ENCODE data around the gene GFOD1. TPM values are rescaled to one million over a fixed set of nuclear protein-coding genes. Genes with fewer than 3 reads are reported as not detected.

Gene GFOD1
- total and polyA plus RNA-seq, 2 of the 4 experiments (the other 2 are of a cell fraction): 1.8 to 3.4 TPM

DNA sequence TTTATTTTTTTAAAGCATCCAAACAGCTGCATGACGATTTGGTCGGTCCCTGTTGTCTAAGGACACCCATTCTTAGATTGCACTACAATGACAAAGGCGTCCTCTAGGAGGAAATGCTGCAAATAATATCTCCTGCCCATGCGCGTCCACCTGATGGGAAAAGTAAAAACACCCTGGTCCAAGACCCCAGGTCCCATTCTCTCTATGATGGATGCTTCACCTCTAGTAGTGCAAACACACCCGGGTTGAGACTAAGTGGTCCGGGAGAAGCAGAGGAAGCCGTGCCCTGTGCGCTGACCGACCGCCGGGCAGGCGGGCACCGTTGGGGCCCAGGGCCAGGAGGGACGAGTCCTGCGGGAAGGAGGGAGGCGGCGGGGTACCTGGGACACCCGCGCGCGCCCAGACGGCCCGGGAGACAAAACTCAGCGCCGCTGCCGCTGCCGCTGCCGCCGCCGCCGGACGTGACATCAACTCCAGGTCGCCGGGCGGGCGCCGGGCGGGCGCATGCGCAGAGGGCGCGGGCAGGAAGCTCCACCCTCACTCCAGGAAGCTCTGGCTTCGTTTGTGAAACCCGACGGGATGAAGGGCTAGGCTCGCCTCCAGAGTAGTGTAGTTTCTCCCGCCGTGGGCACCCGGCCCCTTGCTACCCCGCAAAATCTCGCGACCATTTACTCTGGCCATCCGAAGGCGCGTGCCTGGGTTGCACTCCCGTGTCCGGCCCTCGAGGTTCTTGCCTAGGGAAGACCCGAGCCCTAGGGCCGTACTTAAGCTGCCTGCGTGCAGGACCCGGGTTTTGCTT lies 159.1 kb downstream of the GFOD1 start, which contains the start of gene TBC1D7 (continued):
- TF ChIP-seq RCOR1 (IDR thresholded peaks at IDR 0.05; ENCODE audit: insufficient replicate concordance, low read length): no peak
- TF ChIP-seq SMC3 (IDR thresholded peaks at IDR 0.05; ENCODE audit: low read depth, low read length): no peak
- no peak for TF ChIP-seq FOS (IDR thresholded peaks at IDR 0.05; ENCODE audit: low read depth, low read length)

DNA sequence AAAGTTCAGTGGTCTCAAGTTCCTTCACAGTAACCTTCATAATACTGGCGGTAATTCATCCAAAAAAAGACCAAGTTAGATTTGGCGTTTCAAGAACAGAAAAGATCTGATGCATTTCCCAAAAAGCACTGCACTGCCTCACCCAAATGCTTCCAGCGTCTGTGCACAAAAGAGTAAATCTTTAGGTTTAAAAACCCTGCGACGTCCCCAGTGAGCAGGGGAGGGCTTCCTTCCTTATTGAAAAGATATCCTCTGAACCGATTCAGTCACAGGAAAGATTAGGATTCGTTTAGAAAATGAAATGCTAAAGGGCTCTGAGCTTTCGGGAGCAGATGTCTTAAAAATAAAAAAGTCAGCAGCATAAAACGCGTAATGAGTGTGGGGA lies 159.7 kb downstream of the GFOD1 start:
- Histone ChIP-seq H3K36me3 (ENCODE audit: control insufficient read depth, insufficient read depth, low read length) (peaks cover 5% of the 10 kb centered on the region), H3K23ac (ENCODE audit: low read depth, low read length) (peak overlapping the region; percentile 94; the same call in 1 of the 2 replicates), H3K4ac (ENCODE audit: low read depth, low read length) (peak overlapping the region; percentile 91), H3K4me2 (ENCODE audit: low read depth, low read length) (peak overlapping the region; percentile 84), H2AK9ac (replicated peaks; ENCODE audit: low read depth, low read length, poor library complexity) (no peak overlapping the region), H3K18ac (ENCODE audit: low read depth, low read length) (no peak overlapping the region), H2AK5ac (ENCODE audit: low read depth, low read length) (no peak overlapping the region; the same call in 1 of the 2 replicates), H2BK15ac (ENCODE audit: low read depth, low read length) (no peak overlapping the region), H3K79me1 (ENCODE audit: low read depth in 1 of 2, low read length in 2 of 2) (peaks cover 4 to 15% of the 10 kb centered on the region in 2 experiments), H3K14ac (replicated peaks; ENCODE audit: low read depth, low read length) (peak overlapping the region; percentile 83), H4K8ac (ENCODE audit: low read depth in 2 of 2, low read length in 2 of 2) (peak overlapping the region; percentile 83 to 97; a peak in 3 of 4 replicates), H3K4me1 (ENCODE audit: control insufficient read depth, insufficient read depth, low read length) (no peaks in the 10 kb centered on the region; the same call in none of the 2 replicates), H3K56ac (ENCODE audit: extremely low read depth, insufficient read depth, low read length) (peak overlapping the region; percentile 81; the same call in 1 of the 2 replicates), H3K4me3 (ENCODE audit: insufficient read depth, low read depth, low read length) (peak overlapping the region; percentile 87), H3K27me3 (ENCODE audit: control insufficient read depth, insufficient read depth, low read length) (no peaks in the 10 kb centered on the region), H3K9me1 (ENCODE audit: insufficient read depth, low read length) (no peaks in the 10 kb centered on the region), H3K27ac (ENCODE audit: insufficient read depth, low read length) (peak overlapping the region; percentile 82), H2AFZ (replicated peaks; ENCODE audit: low read length, poor library complexity) (peak overlapping the region; percentile 98), H2BK120ac (ENCODE audit: low read depth, low read length) (no peak overlapping the region), H4K5ac (ENCODE audit: low read depth, low read length) (no peak overlapping the region), H3K9ac (ENCODE audit: low read depth, low read length) (peak overlapping the region; percentile 91), H4K91ac (ENCODE audit: insufficient read depth, low read depth, low read length) (no peak overlapping the region), H2BK5ac (ENCODE audit: low read depth, low read length, poor library complexity, severe bottlenecking) (peak overlapping the region; percentile 78), H3K9me3 (ENCODE audit: control insufficient read depth, insufficient read depth, low read length) (no peaks in the 10 kb centered on the region), H2BK20ac (ENCODE audit: low read depth, low read length) (no peak overlapping the region), H4K20me1 (ENCODE audit: insufficient read depth, low read length) (no peaks in the 10 kb centered on the region)
- WGBS, 2 experiments (ENCODE audit: extremely low coverage in 2 of 2, insufficient read length in 1 of 2): no CpG with 5 or more reads among the region's 10 CpGs
- ATAC-seq (ENCODE audit: low read depth): no peak; the same call in none of the 2 replicates
- dilution Hi-C loops (cut with HindIII; ENCODE audit: low sequenced_read_pairs, unreplicated experiment): no loop called here
- ChIA-PET POLR2A (ENCODE audit: unreplicated experiment) (no interaction called here), CTCF (interaction anchor here (1.2 to 1.3 kb wide), 2 partner anchors 13 to 133 kb away, joined by 3 to 4 read pairs; no protein-coding TSS in a partner anchor)
- DNase-seq: no peak
- intact Hi-C loops (cut with micrococcal nuclease): loop anchor here (1.0 to 2.0 kb wide), 3 partner anchors 17 to 132 kb away; no protein-coding TSS in a partner anchor
- BruUV-seq (replicated peaks): no TSS peak
- in situ Hi-C loops (cut with MboI; ENCODE audit: low sequenced_read_pairs): no loop called here
- TF ChIP-seq, protein P1, sequence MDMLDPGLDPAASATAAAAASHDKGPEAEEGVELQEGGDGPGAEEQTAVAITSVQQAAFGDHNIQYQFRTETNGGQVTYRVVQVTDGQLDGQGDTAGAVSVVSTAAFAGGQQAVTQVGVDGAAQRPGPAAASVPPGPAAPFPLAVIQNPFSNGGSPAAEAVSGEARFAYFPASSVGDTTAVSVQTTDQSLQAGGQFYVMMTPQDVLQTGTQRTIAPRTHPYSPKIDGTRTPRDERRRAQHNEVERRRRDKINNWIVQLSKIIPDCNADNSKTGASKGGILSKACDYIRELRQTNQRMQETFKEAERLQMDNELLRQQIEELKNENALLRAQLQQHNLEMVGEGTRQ (IDR thresholded peaks at IDR 0.05; ENCODE audit: low read depth, low read length): no peak
- TF ChIP-seq RCOR1 (IDR thresholded peaks at IDR 0.05; ENCODE audit: insufficient replicate concordance, low read length) (no peak), SMC3 (IDR thresholded peaks at IDR 0.05; ENCODE audit: low read depth, low read length) (no peak), MAZ (IDR thresholded peaks at IDR 0.05; ENCODE audit: borderline replicate concordance, low read depth, low read length) (no peak), MXI1 (IDR thresholded peaks at IDR 0.05; ENCODE audit: borderline replicate concordance, low read depth, low read length) (no peak), POLR2A (IDR thresholded peaks at IDR 0.05; ENCODE audit: low read depth, low read length) (no peak), RFX5 (IDR thresholded peaks at IDR 0.05; ENCODE audit: low read depth, low read length) (no peak), FOS (IDR thresholded peaks at IDR 0.05; ENCODE audit: low read depth, low read length) (no peak), CEBPB (IDR thresholded peaks at IDR 0.05; ENCODE audit: low read depth, low read length) (no peak)
- TF ChIP-seq, protein P2, sequence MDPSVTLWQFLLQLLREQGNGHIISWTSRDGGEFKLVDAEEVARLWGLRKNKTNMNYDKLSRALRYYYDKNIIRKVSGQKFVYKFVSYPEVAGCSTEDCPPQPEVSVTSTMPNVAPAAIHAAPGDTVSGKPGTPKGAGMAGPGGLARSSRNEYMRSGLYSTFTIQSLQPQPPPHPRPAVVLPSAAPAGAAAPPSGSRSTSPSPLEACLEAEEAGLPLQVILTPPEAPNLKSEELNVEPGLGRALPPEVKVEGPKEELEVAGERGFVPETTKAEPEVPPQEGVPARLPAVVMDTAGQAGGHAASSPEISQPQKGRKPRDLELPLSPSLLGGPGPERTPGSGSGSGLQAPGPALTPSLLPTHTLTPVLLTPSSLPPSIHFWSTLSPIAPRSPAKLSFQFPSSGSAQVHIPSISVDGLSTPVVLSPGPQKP (IDR thresholded peaks at IDR 0.05; ENCODE audit: borderline replicate concordance, low read depth, low read length): no peak
- TF ChIP-seq, protein P3, sequence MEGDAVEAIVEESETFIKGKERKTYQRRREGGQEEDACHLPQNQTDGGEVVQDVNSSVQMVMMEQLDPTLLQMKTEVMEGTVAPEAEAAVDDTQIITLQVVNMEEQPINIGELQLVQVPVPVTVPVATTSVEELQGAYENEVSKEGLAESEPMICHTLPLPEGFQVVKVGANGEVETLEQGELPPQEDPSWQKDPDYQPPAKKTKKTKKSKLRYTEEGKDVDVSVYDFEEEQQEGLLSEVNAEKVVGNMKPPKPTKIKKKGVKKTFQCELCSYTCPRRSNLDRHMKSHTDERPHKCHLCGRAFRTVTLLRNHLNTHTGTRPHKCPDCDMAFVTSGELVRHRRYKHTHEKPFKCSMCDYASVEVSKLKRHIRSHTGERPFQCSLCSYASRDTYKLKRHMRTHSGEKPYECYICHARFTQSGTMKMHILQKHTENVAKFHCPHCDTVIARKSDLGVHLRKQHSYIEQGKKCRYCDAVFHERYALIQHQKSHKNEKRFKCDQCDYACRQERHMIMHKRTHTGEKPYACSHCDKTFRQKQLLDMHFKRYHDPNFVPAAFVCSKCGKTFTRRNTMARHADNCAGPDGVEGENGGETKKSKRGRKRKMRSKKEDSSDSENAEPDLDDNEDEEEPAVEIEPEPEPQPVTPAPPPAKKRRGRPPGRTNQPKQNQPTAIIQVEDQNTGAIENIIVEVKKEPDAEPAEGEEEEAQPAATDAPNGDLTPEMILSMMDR (conservative IDR thresholded peaks at IDR 0.05; ENCODE audit: low read depth, low read length): no peak
